MG63 (cell line): Measurements from ENCODE around the gene TASP1. TPM values are rescaled to one million over a fixed set of nuclear protein-coding genes. Genes with fewer than 3 reads are reported as not detected.
"Not testable (repeated sequence)": the region's sequence is repeated elsewhere in the genome, so short reads cannot be mapped to it uniquely, and the experiment has no call there.

Experiments used
- DNase-seq: peaks from one replicate; pipeline ENCODE4 v3.0.0-alpha.2; 2020
- H3K27me3 ChIP-seq: fragments of 250-450 bp; sonication (Bioruptor Pico); 2 replicates; pipeline ENCODE4 v1.5.1; 2020; ENCODE audit warnings: mild to moderate bottlenecking, moderate library complexity
- H3K36me3 ChIP-seq: fragments of 250-450 bp; sonication (Bioruptor Pico); 2 replicates; pipeline ENCODE4 v1.5.1; 2020; ENCODE audit warnings: mild to moderate bottlenecking, moderate library complexity
- H3K4me3 ChIP-seq: fragments of 250-450 bp; sonication (Bioruptor Pico); 2 replicates; pipeline ENCODE4 v1.5.1; 2020; ENCODE audit warnings: mild to moderate bottlenecking, moderate library complexity
- H3K9me3 ChIP-seq: fragments of 250-450 bp; sonication (Bioruptor Pico); 2 replicates; pipeline ENCODE4 v1.5.1; 2020; ENCODE audit warnings: mild to moderate bottlenecking, moderate library complexity
- total RNA-seq: library from RNA; depleted of rRNA; stranded (reverse); fragments of >200 nt; shearing (Covaris generic); gene quantifications from 2 replicates; pipeline ENCODE4 v1.2.3, GENCODE V29; 2014; ENCODE audit warnings: low replicate concordance

Gene TASP1
- total RNA-seq, 1 experiment from 2014 or later, result 8.3 TPM

DNA sequence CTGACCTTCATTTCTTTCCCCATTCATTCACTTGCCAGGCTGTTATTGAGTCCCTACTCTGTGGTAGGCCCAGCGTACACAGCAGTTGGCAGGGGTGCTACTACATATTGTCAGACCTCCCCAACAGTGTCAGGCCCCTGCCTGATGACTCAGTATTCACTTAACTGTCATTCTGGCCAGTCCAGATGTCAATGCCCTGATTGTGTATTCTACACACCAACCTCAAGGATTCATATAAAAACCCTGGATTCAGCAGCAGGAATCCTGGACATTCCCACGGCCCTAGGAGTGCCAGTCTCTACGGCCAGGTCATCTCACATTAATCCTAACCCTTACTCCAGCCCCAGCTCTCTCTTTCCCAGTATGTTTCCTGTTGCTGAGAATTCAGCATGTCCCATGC, 151.5 kb downstream of the TASP1 start:
- DNase-seq, result no peak
- H3K9me3 ChIP-seq, result no peaks in the 10 kb centered on the region

GRCh38 chr20:13486694-13487093, 152.0 kb downstream of the TASP1 start:
- Histone ChIP-seq H3K4me3 (no peak overlapping the region), H3K36me3 (peaks cover 13% of the 10 kb centered on the region), H3K9me3 (no peaks in the 10 kb centered on the region), H3K27me3 (no peaks in the 10 kb centered on the region)
- no peak for DNase-seq

More for the DNA sequence above, 151.5 kb downstream of the TASP1 start:
- Histone ChIP-seq H3K4me3 (no peak overlapping the region), H3K27me3 (no peaks in the 10 kb centered on the region), H3K36me3 (peaks cover 9% of the 10 kb centered on the region)

- no peaks in the 10 kb centered on the region for H3K9me3 ChIP-seq
- H3K27me3 ChIP-seq, result no peaks in the 10 kb centered on the region
- H3K36me3 ChIP-seq, result peaks cover 19% of the 10 kb centered on the region
- no peak for DNase-seq
- no peak overlapping the region for H3K4me3 ChIP-seq
Measured at GRCh38 chr20:13485576-13485975, 153.2 kb downstream of the TASP1 start.

GRCh38 chr20:13485019-13485418, 153.7 kb downstream of the TASP1 start:
- not testable (repeated sequence) for H3K27me3 ChIP-seq, H3K4me3 ChIP-seq, DNase-seq, H3K9me3 ChIP-seq
- peaks cover 19% of the 10 kb centered on the region for H3K36me3 ChIP-seq

- not testable (repeated sequence) for H3K4me3 ChIP-seq, H3K27me3 ChIP-seq, DNase-seq, H3K9me3 ChIP-seq
- peaks cover 19% of the 10 kb centered on the region for H3K36me3 ChIP-seq
Measured at GRCh38 chr20:13483472-13483871, 155.3 kb downstream of the TASP1 start.

DNA sequence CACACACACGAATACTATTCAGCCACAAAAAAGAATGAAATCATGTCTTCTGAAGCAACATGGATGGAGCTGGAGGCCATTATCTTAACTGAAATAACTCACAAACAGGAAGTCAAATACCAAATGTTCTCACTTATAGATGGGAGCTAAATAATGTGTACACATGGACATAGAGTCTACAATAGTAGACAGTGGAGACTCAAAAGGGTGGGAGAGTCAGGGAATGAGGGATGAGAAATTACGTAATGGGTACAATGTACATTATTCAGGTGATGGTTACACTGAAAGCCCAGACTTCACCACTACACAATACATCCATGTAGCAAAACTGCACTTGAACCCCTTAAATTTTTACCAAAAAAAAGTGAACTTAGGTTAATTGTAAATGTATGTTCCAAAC, 160.4 kb downstream of the TASP1 start:
- H3K9me3 ChIP-seq, result no peaks in the 10 kb centered on the region
- no peak for DNase-seq
- H3K36me3 ChIP-seq, result peaks cover 19% of the 10 kb centered on the region
- H3K27me3 ChIP-seq, result no peaks in the 10 kb centered on the region
- H3K4me3 ChIP-seq, result no peak overlapping the region

DNA sequence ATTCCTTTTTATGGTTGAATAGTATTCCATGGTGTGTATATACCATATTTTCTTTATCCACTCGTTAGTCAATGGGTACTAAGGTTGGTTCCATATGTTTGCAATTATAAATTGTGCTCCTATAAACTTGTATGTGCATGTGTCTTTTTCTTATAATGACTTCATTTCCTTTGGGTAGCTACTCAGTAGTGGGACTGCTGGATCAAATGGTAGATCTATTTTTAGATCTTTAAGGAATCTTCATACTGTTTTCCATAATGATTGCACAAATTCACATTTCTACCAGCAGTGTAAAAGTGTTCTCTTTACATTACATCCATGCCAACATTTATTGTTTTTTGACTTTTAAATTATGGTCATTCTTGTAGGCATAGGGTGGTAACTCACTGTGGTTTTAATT, 164.3 kb downstream of the TASP1 start:
- Histone ChIP-seq H3K27me3 (no peaks in the 10 kb centered on the region), H3K36me3 (no peaks in the 10 kb centered on the region; the same call in 1 of the 2 replicates), H3K9me3 (peaks cover under 1% of the 10 kb centered on the region), H3K4me3 (no peak overlapping the region)
- no peak for DNase-seq

GRCh38 chr20:13469262-13469661, 169.5 kb downstream of the TASP1 start:
- H3K27me3 ChIP-seq, result no peaks in the 10 kb centered on the region
- H3K4me3 ChIP-seq, result no peak overlapping the region
- H3K36me3 ChIP-seq, result peaks cover 6% of the 10 kb centered on the region
- H3K9me3 ChIP-seq, result peaks cover 10% of the 10 kb centered on the region
- no peak for DNase-seq

DNA sequence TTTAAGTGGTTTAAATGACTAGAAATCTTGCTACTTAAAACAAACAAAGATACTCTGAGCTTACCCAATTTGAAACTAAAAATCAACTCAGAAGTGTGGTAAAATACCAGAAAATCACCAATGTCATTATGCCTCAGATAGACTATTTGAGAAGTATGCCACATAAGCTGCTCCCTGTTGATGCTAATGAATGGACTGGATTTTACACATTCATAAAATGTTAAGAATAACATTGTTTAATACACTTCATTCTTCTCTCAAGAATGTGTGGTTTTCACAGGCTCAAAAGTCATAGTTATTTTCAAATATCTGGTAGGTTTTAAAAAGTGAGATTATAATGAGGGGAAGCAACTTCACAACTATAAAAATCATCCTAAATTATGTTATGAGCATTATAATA, 170.6 kb downstream of the TASP1 start:
- DNase-seq, result no peak
- Histone ChIP-seq H3K27me3 (no peaks in the 10 kb centered on the region), H3K4me3 (no peak overlapping the region), H3K36me3 (peaks cover 6% of the 10 kb centered on the region), H3K9me3 (peaks cover 10% of the 10 kb centered on the region)

DNA sequence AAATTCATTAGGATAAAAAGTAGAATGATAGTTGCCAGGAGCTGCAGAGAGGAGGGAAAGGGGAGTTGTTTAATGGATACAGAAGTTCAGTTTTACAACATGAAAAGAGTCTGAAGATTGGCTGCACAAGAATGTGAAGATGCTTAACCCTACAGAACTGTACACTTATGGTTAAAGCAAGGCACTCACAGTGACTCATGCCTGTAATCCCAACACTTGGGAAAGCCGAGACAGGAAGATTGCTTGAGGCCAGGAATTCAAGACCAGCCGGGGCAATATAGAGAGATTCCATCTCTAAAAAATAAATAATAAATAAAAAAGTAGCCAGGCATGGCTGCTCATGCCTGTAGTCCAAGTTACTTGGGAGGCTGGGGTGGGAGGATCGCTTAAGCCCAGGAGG, 174.0 kb downstream of the TASP1 start:
- Histone ChIP-seq H3K36me3 (peaks cover 6% of the 10 kb centered on the region), H3K4me3 (no peak overlapping the region), H3K27me3 (no peaks in the 10 kb centered on the region), H3K9me3 (peaks cover 10% of the 10 kb centered on the region)
- no peak for DNase-seq

DNA sequence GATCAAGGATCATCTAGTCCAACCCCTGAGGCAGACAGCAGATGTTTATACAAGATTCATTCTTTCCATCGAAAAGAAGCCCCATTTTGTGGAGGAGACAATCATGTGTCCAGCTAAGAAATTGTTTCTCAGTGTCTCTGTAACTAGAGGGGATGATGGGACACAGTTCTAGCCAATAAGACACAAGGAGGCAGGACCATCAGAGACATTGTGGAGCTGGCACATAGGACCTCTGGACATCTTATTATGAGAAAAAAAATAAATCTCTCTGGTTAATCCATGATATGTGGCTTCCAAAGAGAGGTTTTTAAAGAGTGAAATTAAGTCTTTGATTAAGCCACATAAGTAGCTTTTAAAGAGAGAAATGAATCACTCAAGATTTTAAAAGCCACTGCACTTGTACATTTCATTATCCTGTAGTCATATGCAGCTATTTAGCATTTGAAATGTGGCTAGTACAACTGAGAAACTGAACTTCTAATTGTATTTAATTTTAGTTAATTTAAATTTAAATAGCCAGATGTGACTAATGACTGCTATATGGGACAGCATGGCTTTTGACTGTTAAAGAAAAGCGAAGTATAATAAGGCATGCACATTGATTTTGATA, 176.8 kb downstream of the TASP1 start:
- Histone ChIP-seq H3K27me3 (no peaks in the 10 kb centered on the region), H3K36me3 (no peaks in the 10 kb centered on the region), H3K9me3 (no peaks in the 10 kb centered on the region), H3K4me3 (no peak overlapping the region)
- no peak for DNase-seq

DNA sequence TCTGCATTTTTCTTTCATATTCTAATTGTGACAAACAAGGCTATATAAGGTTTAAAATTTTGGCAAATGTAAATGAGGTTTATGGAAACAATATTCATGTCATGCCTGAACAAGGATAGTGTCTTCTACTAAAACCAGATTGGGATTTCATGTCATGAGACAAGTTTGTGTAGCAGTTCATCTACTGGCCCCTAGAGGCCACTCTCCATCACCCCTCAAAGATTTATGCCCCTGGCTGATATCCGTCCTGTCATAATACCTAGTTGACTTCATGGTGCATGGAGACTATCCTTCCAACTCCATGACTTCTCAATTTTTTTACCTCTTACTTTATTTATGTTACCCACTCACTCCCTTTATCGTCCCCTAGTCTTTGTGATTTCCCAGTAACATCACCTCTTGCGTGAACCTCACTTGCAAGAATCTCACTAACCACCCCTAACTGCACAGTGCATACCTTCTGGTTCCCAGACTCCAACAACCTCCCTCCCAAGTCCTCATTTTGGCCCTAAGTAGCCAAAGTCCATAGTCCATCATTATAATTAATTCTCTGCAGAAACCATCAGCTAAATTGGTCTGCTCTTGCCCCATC, 179.8 kb downstream of the TASP1 start:
- H3K36me3 ChIP-seq, result no peaks in the 10 kb centered on the region
- DNase-seq, result peak; percentile 7
- H3K27me3 ChIP-seq, result no peaks in the 10 kb centered on the region
- H3K9me3 ChIP-seq, result no peaks in the 10 kb centered on the region
- H3K4me3 ChIP-seq, result no peak overlapping the region

GRCh38 chr20:13457487-13457886, 181.2 kb downstream of the TASP1 start:
- no peak for DNase-seq
- no peak overlapping the region for H3K4me3 ChIP-seq
- no peaks in the 10 kb centered on the region for H3K36me3 ChIP-seq
- no peaks in the 10 kb centered on the region for H3K27me3 ChIP-seq
- no peaks in the 10 kb centered on the region for H3K9me3 ChIP-seq

DNA sequence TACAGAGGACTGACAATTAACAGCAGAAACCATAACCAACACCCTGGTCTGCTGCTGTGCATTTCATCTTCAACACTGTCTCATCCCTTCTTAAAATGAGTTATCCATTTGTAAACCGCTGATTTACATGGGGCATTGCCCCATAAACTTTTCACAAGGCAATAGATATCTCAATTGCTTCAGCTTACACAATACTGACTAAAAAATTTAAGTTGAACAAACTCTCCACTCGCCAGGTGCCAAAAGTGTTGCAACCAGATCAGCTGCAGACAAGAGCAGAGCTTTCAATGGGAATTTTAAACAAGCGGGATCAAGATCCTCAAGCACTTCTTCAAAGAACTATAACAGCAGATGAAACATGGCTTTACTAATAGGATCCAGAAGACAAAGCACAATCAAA, 183.0 kb downstream of the TASP1 start:
- Histone ChIP-seq H3K9me3 (no peaks in the 10 kb centered on the region), H3K27me3 (no peaks in the 10 kb centered on the region), H3K4me3 (no peak overlapping the region), H3K36me3 (peaks cover 2% of the 10 kb centered on the region; the same call in 1 of the 2 replicates)
- no peak for DNase-seq

- DNase-seq, result no peak
- Histone ChIP-seq H3K9me3 (no peaks in the 10 kb centered on the region), H3K36me3 (peaks cover 2% of the 10 kb centered on the region; the same call in 1 of the 2 replicates), H3K27me3 (no peaks in the 10 kb centered on the region), H3K4me3 (no peak overlapping the region)
Measured at GRCh38 chr20:13453367-13453766, 185.4 kb downstream of the TASP1 start.

DNA sequence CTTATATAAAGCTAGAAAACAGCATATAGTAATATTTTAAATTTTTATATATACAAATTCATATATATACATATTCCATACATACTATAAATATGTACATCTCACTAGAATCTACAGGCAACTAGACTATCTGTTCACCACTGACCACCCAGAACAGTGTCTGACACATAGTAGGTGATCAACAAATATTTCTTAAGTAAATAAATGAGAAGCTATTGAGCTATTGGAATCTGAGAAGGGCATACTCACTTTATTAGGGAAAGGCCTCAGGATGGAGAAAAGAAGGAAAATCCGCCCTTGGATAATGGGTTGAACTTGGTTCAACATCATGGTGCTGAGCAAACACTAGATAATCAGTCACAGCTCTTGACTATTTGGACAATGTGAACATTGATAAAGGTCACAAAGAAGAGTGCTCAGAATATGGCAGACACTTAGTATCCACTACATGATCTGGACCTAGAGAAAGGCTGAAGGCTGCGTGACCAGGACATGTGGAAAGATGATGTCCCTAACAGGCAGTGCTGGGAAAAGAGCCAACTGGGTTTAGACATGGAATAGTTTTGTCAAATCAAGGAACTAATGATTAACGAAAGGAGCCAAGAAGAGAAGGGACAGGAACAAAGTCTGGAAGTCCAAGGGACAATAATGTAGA, 186.1 kb downstream of the TASP1 start:
- no peak overlapping the region for H3K4me3 ChIP-seq
- DNase-seq, result no peak
- H3K9me3 ChIP-seq, result no peaks in the 10 kb centered on the region
- no peaks in the 10 kb centered on the region for H3K27me3 ChIP-seq
- peaks cover 2% of the 10 kb centered on the region; the same call in 1 of the 2 replicates for H3K36me3 ChIP-seq

- H3K36me3 ChIP-seq, result peaks cover 2% of the 10 kb centered on the region; the same call in 1 of the 2 replicates
- no peaks in the 10 kb centered on the region for H3K27me3 ChIP-seq
- H3K9me3 ChIP-seq, result no peaks in the 10 kb centered on the region
- DNase-seq, result no peak
- H3K4me3 ChIP-seq, result no peak overlapping the region
Measured at GRCh38 chr20:13449868-13450434, 188.8 kb downstream of the TASP1 start.
